Omental fat pad (tissue), 4 donors: Measurements from ENCODE around the gene GRM2. TPM values are rescaled to one million over a fixed set of nuclear protein-coding genes. Genes with fewer than 3 reads are reported as not detected.

Source experiments
- ATAC-seq: fragments of 150-250 bp; one replicate; pipeline ENCODE4 v1.9.1; 2016; ENCODE audit warnings: mild to moderate bottlenecking, moderate library complexity; ENCODE audit not compliant: low FRiP score
- DNase-seq: peaks from one replicate; pipeline ENCODE4 v3.0.0-alpha.2; 2019; ENCODE audit warnings: low spot score
- CTCF ChIP-seq, 3 donors: fragments of 450-650 bp; IDR thresholded peaks; one replicate each; pipeline ENCODE4 v1.5.1; 2016 to 2017; ENCODE audit warnings: antibody characterized with exemption in 3 of 3, mild to moderate bottlenecking in 3 of 3, moderate library complexity in 2 of 3
- total RNA-seq, 4 donors: library from RNA; depleted of rRNA; stranded (reverse); fragments of >200 nt; gene quantifications; one replicate each; pipeline ENCODE4 v1.1.0, GENCODE V29; 2016

Gene GRM2
- total RNA-seq, 4 donors from 2014 or later: 0.06 to 0.48 (median 0.19) TPM; not detected in 1

- TF ChIP-seq CTCF (IDR thresholded peaks at IDR 0.05): no peak
- DNase-seq: no peak
- ATAC-seq: no peak
Observed at GRCh38 chr3:51709675-51710074, 2.8 kb downstream of the GRM2 start.

GRCh38 chr3:51710631-51711351 lies 3.9 kb downstream of the GRM2 start:
- no peak for TF ChIP-seq CTCF (IDR thresholded peaks at IDR 0.05)
- ATAC-seq: no peak
- no peak for DNase-seq

DNA sequence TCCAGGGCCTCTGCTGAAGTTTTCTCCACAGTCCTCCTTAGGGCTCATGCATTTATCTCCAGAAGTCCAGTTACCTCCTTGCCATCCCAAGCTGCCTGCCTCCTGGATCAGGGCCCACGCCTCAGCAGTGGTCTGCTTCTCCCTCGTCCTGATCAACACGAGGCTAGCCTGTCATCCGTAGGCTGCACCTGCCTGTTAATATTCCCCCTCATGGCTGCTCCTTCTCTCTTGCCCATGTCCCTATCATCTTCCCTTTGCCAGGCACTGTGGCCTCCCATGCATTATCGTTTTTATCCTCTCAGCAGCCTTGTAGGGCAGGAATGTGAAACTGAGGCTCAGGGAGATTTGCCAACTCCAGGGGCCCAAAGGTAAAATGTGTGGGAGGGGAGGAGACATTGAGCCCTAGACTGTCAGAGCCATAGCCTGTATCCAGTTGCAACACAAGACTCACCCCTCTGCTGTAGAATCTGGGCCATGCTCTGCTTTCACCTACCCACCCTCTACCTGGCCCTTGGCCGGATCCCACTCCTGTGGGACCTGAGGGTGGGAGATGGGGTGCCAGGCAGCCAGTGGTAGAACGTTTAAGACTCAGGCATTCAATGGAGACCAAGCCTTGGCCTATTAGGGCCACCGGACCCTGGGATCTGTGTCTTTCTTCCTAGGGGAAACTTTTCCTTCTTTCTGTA lies 4.6 kb downstream of the GRM2 start:
- TF ChIP-seq CTCF (IDR thresholded peaks at IDR 0.05): no peak
- ATAC-seq (no peak), DNase-seq (no peak)

- TF ChIP-seq CTCF (IDR thresholded peaks at IDR 0.05): no peak
- ATAC-seq (no peak), DNase-seq (no peak)
Observed at GRCh38 chr3:51712038-51712420, 5.2 kb downstream of the GRM2 start.

DNA sequence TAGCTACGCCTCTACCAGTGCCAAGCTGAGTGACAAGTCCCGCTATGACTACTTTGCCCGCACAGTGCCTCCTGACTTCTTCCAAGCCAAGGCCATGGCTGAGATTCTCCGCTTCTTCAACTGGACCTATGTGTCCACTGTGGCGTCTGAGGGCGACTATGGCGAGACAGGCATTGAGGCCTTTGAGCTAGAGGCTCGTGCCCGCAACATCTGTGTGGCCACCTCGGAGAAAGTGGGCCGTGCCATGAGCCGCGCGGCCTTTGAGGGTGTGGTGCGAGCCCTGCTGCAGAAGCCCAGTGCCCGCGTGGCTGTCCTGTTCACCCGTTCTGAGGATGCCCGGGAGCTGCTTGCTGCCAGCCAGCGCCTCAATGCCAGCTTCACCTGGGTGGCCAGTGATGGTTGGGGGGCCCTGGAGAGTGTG lies 5.7 kb downstream of the GRM2 start:
- no peak for TF ChIP-seq CTCF (IDR thresholded peaks at IDR 0.05)
- ATAC-seq (no peak), DNase-seq (no peak)

DNA sequence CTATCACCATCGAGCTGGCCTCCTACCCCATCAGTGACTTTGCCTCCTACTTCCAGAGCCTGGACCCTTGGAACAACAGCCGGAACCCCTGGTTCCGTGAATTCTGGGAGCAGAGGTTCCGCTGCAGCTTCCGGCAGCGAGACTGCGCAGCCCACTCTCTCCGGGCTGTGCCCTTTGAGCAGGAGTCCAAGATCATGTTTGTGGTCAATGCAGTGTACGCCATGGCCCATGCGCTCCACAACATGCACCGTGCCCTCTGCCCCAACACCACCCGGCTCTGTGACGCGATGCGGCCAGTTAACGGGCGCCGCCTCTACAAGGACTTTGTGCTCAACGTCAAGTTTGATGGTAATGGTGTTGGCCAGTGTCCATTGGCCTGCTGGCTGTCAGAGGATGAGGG lies 6.1 kb downstream of the GRM2 start:
- DNase-seq (no peak), ATAC-seq (no peak)
- no peak for TF ChIP-seq CTCF (IDR thresholded peaks at IDR 0.05)
